ENCODE results near the gene FBXL16.

GRCh38 chr16:649631-650030 is 56.0 kb downstream of the FBXL16 start:
- no peak for TF ChIP-seq CEBPB (IDR thresholded peaks at IDR 0.05)
- no peak for TF ChIP-seq REST (IDR thresholded peaks at IDR 0.05; ENCODE audit: low read depth)
- TF ChIP-seq NFIC (IDR thresholded peaks at IDR 0.05), result no peak
- no peak for TF ChIP-seq RAD21 (IDR thresholded peaks at IDR 0.05; ENCODE audit: low read depth)
- no peak for TF ChIP-seq YY1 (IDR thresholded peaks at IDR 0.05; ENCODE audit: low read depth)
- no peak for TF ChIP-seq TCF12 (IDR thresholded peaks at IDR 0.05; ENCODE audit: low read depth)
- TF ChIP-seq EP300 (IDR thresholded peaks at IDR 0.05; ENCODE audit: borderline replicate concordance), result no peak
- no peak for TF ChIP-seq TEAD4 (IDR thresholded peaks at IDR 0.05)
- no peak for TF ChIP-seq ZBTB7A (IDR thresholded peaks at IDR 0.05; ENCODE audit: low read depth)
- TF ChIP-seq CREB1 (IDR thresholded peaks at IDR 0.05; ENCODE audit: low read depth), result no peak
- no peak for TF ChIP-seq FOXM1 (IDR thresholded peaks at IDR 0.05; ENCODE audit: borderline replicate concordance, low read depth)

Data from Ishikawa (cell line).